ENCODE data around the gene CDHR1.

The CDHR1 gene

GRCh38 chr10:84267503-84268126, 73.3 kb downstream of the CDHR1 start:
- DNase-seq = no peak

- no peak for DNase-seq
These were observed 74.8 kb downstream of the CDHR1 start for GRCh38 chr10:84269162-84269561.
